OCI-LY1 (cell line): ENCODE measurements around the gene FAM222B.

ENCODE experiments used
- H2AFZ ChIP-seq: fragments of 200-600 bp; sonication (generic), shearing (Covaris generic); 2 replicates; pipeline ENCODE4 v1.6.0; 2014; ENCODE audit warnings: antibody characterized with exemption, mild to moderate bottlenecking, low read length
- H3F3A ChIP-seq: fragments of 200-600 bp; sonication (generic), shearing (Covaris generic); 2 replicates; pipeline ENCODE4 v1.6.0; 2014; ENCODE audit warnings: mild to moderate bottlenecking, antibody characterized with exemption, low read length, moderate library complexity; ENCODE audit not compliant: insufficient read depth
- H3K27ac ChIP-seq: fragments of 200-600 bp; sonication (generic); 2 replicates; pipeline ENCODE4 v1.5.1; 2014; ENCODE audit warnings: low read length, mixed run types, mild to moderate bottlenecking, low read depth; ENCODE audit not compliant: poor library complexity, severe bottlenecking
- H3K27me3 ChIP-seq: fragments of 200-600 bp; sonication (generic); 2 replicates; pipeline ENCODE4 v1.6.0; 2014; ENCODE audit warnings: antibody characterized with exemption, mild to moderate bottlenecking, low read length, moderate library complexity; ENCODE audit not compliant: insufficient read depth
- H3K36me3 ChIP-seq: fragments of 200-600 bp; sonication (generic); 2 replicates; pipeline ENCODE4 v1.6.1; 2014; ENCODE audit warnings: mild to moderate bottlenecking, antibody characterized with exemption, low read length, moderate library complexity, mixed read lengths; ENCODE audit not compliant: insufficient read depth
- H3K4me1 ChIP-seq: fragments of 200-600 bp; sonication (generic); 2 replicates; pipeline ENCODE4 v1.5.1; 2014; ENCODE audit warnings: mild to moderate bottlenecking, low read length, moderate library complexity; ENCODE audit not compliant: insufficient read depth, severe bottlenecking
- H3K4me2 ChIP-seq: fragments of 200-600 bp; sonication (generic), shearing (Covaris generic); 2 replicates; pipeline ENCODE4 v1.6.1; 2014; ENCODE audit warnings: low read length
- H3K4me3 ChIP-seq: fragments of 200-600 bp; sonication (generic); 2 replicates; pipeline ENCODE4 v1.5.1; 2014; ENCODE audit warnings: low read length, low read depth, mild to moderate bottlenecking, mixed read lengths; ENCODE audit not compliant: poor library complexity, severe bottlenecking
- H3K79me2 ChIP-seq: fragments of 200-600 bp; shearing (Covaris generic); 2 replicates; pipeline ENCODE4 v1.6.1; 2016; ENCODE audit warnings: mixed run types, low read length, mixed read lengths; ENCODE audit not compliant: insufficient read depth
- H3K9ac ChIP-seq: fragments of 200-600 bp; sonication (generic), shearing (Covaris generic); 2 replicates; pipeline ENCODE4 v1.6.1; 2014; ENCODE audit warnings: mild to moderate bottlenecking, low read length, mixed read lengths
- H3K9me2 ChIP-seq: fragments of 200-600 bp; sonication (generic), shearing (Covaris generic); 2 replicates; pipeline ENCODE4 v1.6.1; 2014; ENCODE audit warnings: low read depth, mild to moderate bottlenecking, low read length, mixed read lengths
- H3K9me3 ChIP-seq: fragments of 200-600 bp; shearing (Covaris generic); 2 replicates; pipeline ENCODE4 v1.6.1; 2014; ENCODE audit warnings: low read length, mixed read lengths
- H4K20me1 ChIP-seq: fragments of 200-600 bp; sonication (generic), shearing (Covaris generic); 2 replicates; pipeline ENCODE4 v1.6.0; 2016; ENCODE audit warnings: mild to moderate bottlenecking, low read length; ENCODE audit not compliant: insufficient read depth
- CTCF ChIP-seq: fragments of 200-600 bp; sonication (generic), shearing (Covaris generic); IDR thresholded peaks from 2 replicates; pipeline ENCODE4 v1.5.1; 2017; ENCODE audit warnings: mild to moderate bottlenecking, antibody characterized with exemption, low read length, moderate library complexity, mixed read lengths
- EZH2 ChIP-seq: fragments of 200-600 bp; sonication (generic), shearing (Covaris generic); IDR thresholded peaks from 2 replicates; pipeline ENCODE4 v1.8.0; 2017; ENCODE audit warnings: borderline replicate concordance, mixed run types, mild to moderate bottlenecking, antibody characterized with exemption, low read length, moderate library complexity, mixed read lengths

FAM222B gene

GRCh38 chr17:28777178-28777577 is 65.4 kb downstream of the FAM222B start:
- Histone ChIP-seq H3K27me3 (no peaks in the 10 kb centered on the region), H3K36me3 (peaks cover 21% of the 10 kb centered on the region), H3K27ac (no peak overlapping the region), H4K20me1 (no peaks in the 10 kb centered on the region), H3K4me2 (no peak overlapping the region), H3K4me1 (no peaks in the 10 kb centered on the region), H2AFZ (no peak overlapping the region), H3F3A (no peaks in the 10 kb centered on the region), H3K9me3 (no peaks in the 10 kb centered on the region), H3K79me2 (peaks cover 36% of the 10 kb centered on the region), H3K4me3 (no peak overlapping the region), H3K9ac (no peak overlapping the region), H3K9me2 (no peaks in the 10 kb centered on the region)
- TF ChIP-seq EZH2 (no peak), CTCF (no peak)

GRCh38 chr17:28774206-28774605 is 68.4 kb downstream of the FAM222B start:
- TF ChIP-seq CTCF: no peak
- no peak for TF ChIP-seq EZH2
- Histone ChIP-seq H3K4me1 (no peaks in the 10 kb centered on the region), H3K36me3 (peaks cover 11% of the 10 kb centered on the region; the same call in 1 of the 2 replicates), H3K4me3 (no peak overlapping the region), H3K9me2 (no peaks in the 10 kb centered on the region), H3K27me3 (no peaks in the 10 kb centered on the region), H3K79me2 (peaks cover 22% of the 10 kb centered on the region), H3K27ac (no peak overlapping the region), H4K20me1 (no peaks in the 10 kb centered on the region), H3F3A (no peaks in the 10 kb centered on the region), H3K9me3 (no peaks in the 10 kb centered on the region), H2AFZ (no peak overlapping the region), H3K4me2 (no peak overlapping the region), H3K9ac (no peak overlapping the region)

GRCh38 chr17:28773736-28774135 is 68.9 kb downstream of the FAM222B start:
- no peaks in the 10 kb centered on the region for H3K27me3 ChIP-seq
- no peak overlapping the region for H3K9ac ChIP-seq
- no peaks in the 10 kb centered on the region for H3F3A ChIP-seq
- H3K9me2 ChIP-seq: no peaks in the 10 kb centered on the region
- TF ChIP-seq CTCF (no peak), EZH2 (no peak)
- peaks cover 11% of the 10 kb centered on the region; the same call in 1 of the 2 replicates for H3K36me3 ChIP-seq
- H4K20me1 ChIP-seq: no peaks in the 10 kb centered on the region
- no peak overlapping the region for H3K4me2 ChIP-seq
- H3K27ac ChIP-seq: no peak overlapping the region
- peaks cover 22% of the 10 kb centered on the region for H3K79me2 ChIP-seq
- no peaks in the 10 kb centered on the region for H3K9me3 ChIP-seq
- H2AFZ ChIP-seq: no peak overlapping the region
- no peak overlapping the region for H3K4me3 ChIP-seq
- no peaks in the 10 kb centered on the region for H3K4me1 ChIP-seq
